GM12892 (cell line): ENCODE measurements around the gene MALRD1.

Experiments
- POLR2A ChIP-seq: IDR thresholded peaks from 2 replicates; pipeline ENCODE4 v1.6.1; 2011; ENCODE audit warnings: low read depth, low read length, control low read depth
- POLR2AphosphoS5 ChIP-seq: IDR thresholded peaks from 2 replicates; pipeline ENCODE4 v1.6.1; 2011; ENCODE audit warnings: low read depth, low read length, control low read depth
- TAF1 ChIP-seq: IDR thresholded peaks from 2 replicates; pipeline ENCODE4 v1.6.1; 2011; ENCODE audit warnings: low read depth, mild to moderate bottlenecking, control low read depth, low read length, borderline replicate concordance

GRCh38 chr10:19634163-19634562 is 585.6 kb downstream of the MALRD1 start:
- TF ChIP-seq POLR2A (no peak), POLR2AphosphoS5 (no peak), TAF1 (no peak)
